Measurements from ENCODE around the gene KPNA6.

DNA sequence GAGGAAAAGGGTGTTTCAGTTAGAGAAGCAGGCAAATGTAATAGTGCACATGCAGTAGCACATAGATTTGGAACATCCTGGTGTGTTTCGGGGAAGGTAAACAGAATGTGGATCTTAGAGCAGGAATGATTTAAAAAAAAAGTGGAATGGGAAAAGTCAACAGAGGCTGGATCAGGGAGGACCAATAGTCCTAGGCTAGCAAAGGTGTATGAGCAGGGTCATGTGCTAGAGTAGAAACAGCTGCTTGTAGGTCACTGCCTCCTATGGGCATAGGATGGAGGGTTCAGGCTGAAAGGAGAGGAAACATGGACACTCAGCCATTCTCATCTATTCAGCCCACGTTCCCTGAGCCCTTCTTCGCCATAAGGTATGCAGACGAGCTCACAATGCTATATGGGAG lies 3.7 kb upstream of the KPNA6 start:
- TF ChIP-seq POLR2AphosphoS5 (IDR thresholded peaks at IDR 0.05; ENCODE audit: low read depth) (no peak), GABPA (IDR thresholded peaks at IDR 0.05; ENCODE audit: low read depth) (no peak)
- TF ChIP-seq, protein P1, sequence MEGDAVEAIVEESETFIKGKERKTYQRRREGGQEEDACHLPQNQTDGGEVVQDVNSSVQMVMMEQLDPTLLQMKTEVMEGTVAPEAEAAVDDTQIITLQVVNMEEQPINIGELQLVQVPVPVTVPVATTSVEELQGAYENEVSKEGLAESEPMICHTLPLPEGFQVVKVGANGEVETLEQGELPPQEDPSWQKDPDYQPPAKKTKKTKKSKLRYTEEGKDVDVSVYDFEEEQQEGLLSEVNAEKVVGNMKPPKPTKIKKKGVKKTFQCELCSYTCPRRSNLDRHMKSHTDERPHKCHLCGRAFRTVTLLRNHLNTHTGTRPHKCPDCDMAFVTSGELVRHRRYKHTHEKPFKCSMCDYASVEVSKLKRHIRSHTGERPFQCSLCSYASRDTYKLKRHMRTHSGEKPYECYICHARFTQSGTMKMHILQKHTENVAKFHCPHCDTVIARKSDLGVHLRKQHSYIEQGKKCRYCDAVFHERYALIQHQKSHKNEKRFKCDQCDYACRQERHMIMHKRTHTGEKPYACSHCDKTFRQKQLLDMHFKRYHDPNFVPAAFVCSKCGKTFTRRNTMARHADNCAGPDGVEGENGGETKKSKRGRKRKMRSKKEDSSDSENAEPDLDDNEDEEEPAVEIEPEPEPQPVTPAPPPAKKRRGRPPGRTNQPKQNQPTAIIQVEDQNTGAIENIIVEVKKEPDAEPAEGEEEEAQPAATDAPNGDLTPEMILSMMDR (IDR thresholded peaks at IDR 0.05; ENCODE audit: insufficient read depth, low read length), result no peak
